ENCODE measurements around the gene CYREN. TPM values are rescaled to one million over a fixed set of nuclear protein-coding genes. Genes with fewer than 3 reads are reported as not detected.

Gene CYREN
- polyA plus RNA-seq, 1 donor (not counting 4 experiments of a cell fraction or from before 2014, with no cell fraction given) = 41.7 TPM

DNA sequence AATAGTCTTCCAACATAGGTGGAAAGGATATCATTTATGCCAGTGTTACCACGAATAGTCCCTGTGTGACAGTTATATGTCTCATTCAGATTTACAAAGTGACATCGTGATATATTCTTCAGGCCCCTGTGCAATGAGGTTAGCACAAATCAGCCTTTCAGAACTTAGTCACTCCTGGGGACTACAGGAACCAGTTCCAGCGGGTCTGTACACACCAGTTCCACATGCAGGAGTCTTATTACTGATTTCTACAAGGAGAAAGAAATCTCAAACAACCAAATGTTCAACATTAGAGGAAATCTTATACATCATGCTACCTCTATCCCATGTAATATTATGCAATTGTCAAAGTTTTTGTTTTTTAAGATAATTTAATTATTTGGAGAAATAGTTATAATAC, 45.2 kb upstream of the CYREN start:
- TF ChIP-seq EZH2 (IDR thresholded peaks at IDR 0.05; ENCODE audit: low read length) = no peak
- TF ChIP-seq, protein P1, sequence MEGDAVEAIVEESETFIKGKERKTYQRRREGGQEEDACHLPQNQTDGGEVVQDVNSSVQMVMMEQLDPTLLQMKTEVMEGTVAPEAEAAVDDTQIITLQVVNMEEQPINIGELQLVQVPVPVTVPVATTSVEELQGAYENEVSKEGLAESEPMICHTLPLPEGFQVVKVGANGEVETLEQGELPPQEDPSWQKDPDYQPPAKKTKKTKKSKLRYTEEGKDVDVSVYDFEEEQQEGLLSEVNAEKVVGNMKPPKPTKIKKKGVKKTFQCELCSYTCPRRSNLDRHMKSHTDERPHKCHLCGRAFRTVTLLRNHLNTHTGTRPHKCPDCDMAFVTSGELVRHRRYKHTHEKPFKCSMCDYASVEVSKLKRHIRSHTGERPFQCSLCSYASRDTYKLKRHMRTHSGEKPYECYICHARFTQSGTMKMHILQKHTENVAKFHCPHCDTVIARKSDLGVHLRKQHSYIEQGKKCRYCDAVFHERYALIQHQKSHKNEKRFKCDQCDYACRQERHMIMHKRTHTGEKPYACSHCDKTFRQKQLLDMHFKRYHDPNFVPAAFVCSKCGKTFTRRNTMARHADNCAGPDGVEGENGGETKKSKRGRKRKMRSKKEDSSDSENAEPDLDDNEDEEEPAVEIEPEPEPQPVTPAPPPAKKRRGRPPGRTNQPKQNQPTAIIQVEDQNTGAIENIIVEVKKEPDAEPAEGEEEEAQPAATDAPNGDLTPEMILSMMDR (optimal IDR thresholded peaks at IDR 0.05 in 1 of 3, IDR thresholded peaks at IDR 0.05 in 1 of 3, conservative IDR thresholded peaks at IDR 0.05 in 1 of 3; ENCODE audit: extremely low read depth in 1 of 3, insufficient read depth in 2 of 3, low read length in 3 of 3) = no peak
- H2AFZ ChIP-seq (ENCODE audit: control insufficient read depth, low read length) = peak overlapping the region; percentile 37
- no peak for FAIRE-seq
- H3K9me3 ChIP-seq (ENCODE audit: control insufficient read depth, low read depth, low read length) = no peaks in the 10 kb centered on the region
- no peaks in the 10 kb centered on the region for H3K27me3 ChIP-seq (ENCODE audit: control insufficient read depth, extremely low read depth, insufficient read depth, low read length)
- no peaks in the 10 kb centered on the region for H3K9me1 ChIP-seq (ENCODE audit: control insufficient read depth, extremely low read depth, insufficient read depth, low read length)
- no peak overlapping the region for H3K9ac ChIP-seq (ENCODE audit: control insufficient read depth, extremely low read depth, insufficient read depth, low read length)
- no peak overlapping the region for H3K4me2 ChIP-seq (ENCODE audit: control insufficient read depth, extremely low read depth, insufficient read depth, low read depth, low read length)
- no peak overlapping the region for H3K27ac ChIP-seq (ENCODE audit: control insufficient read depth, insufficient read depth, low read length)
- no peaks in the 10 kb centered on the region for H4K20me1 ChIP-seq (ENCODE audit: control insufficient read depth, extremely low read depth, insufficient read depth, low read length)
- H3K79me2 ChIP-seq (ENCODE audit: control insufficient read depth, insufficient read depth, low read length) = peaks cover 6% of the 10 kb centered on the region
- dilution Hi-C loops (cut with MboI; ENCODE audit: extremely low pct_ligation_motif_present, low sequenced_read_pairs) = no loop called here
- H3K4me3 ChIP-seq (ENCODE audit: control insufficient read depth in 2 of 3, extremely low read depth in 1 of 3, insufficient read depth in 2 of 3, low read depth in 1 of 3, low read length in 3 of 3) = no peak overlapping the region
- no peaks in the 10 kb centered on the region for H3K36me3 ChIP-seq (ENCODE audit: control insufficient read depth in 2 of 2, extremely low read depth in 1 of 2, insufficient read depth in 2 of 2, low read length in 2 of 2)
- peaks cover 24% of the 10 kb centered on the region for H3K4me1 ChIP-seq (ENCODE audit: control insufficient read depth, extremely low read depth, insufficient read depth, low read length)
- DNase-seq (ENCODE audit: low read depth, low spot score) = no peak

DNA sequence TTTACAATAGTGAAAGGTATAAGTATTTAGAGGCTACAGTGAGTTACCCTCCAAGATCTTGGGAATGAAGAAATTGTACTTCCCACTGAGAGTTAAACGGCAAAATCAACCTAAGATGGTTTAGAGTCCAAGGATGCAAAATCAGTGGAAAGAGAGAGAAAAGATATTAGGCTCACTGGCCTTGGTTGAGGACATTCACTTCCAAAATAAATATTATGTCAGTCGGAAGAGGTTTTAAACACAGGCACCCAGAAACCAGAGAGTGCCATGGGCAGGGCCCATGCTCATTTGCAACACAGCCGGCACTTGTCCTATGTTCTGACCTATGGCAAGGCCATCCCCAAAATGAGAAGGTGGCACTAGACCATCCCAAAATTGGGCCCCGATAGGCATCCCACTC, 44.7 kb upstream of the CYREN start:
- Histone ChIP-seq H3K27ac (ENCODE audit: control insufficient read depth, insufficient read depth, low read length) (no peak overlapping the region), H3K9me3 (ENCODE audit: control insufficient read depth, low read depth, low read length) (no peaks in the 10 kb centered on the region), H3K4me1 (ENCODE audit: control insufficient read depth, extremely low read depth, insufficient read depth, low read length) (peaks cover 27% of the 10 kb centered on the region), H3K79me2 (ENCODE audit: control insufficient read depth, insufficient read depth, low read length) (peaks cover 11% of the 10 kb centered on the region), H2AFZ (ENCODE audit: control insufficient read depth, low read length) (peak overlapping the region; percentile 37), H3K27me3 (ENCODE audit: control insufficient read depth, extremely low read depth, insufficient read depth, low read length) (no peaks in the 10 kb centered on the region), H3K4me2 (ENCODE audit: control insufficient read depth, extremely low read depth, insufficient read depth, low read depth, low read length) (no peak overlapping the region), H3K36me3 (ENCODE audit: control insufficient read depth in 2 of 2, extremely low read depth in 1 of 2, insufficient read depth in 2 of 2, low read length in 2 of 2) (no peaks in the 10 kb centered on the region), H3K9ac (ENCODE audit: control insufficient read depth, extremely low read depth, insufficient read depth, low read length) (no peak overlapping the region), H4K20me1 (ENCODE audit: control insufficient read depth, extremely low read depth, insufficient read depth, low read length) (no peaks in the 10 kb centered on the region), H3K9me1 (ENCODE audit: control insufficient read depth, extremely low read depth, insufficient read depth, low read length) (no peaks in the 10 kb centered on the region), H3K4me3 (ENCODE audit: control insufficient read depth in 2 of 3, extremely low read depth in 1 of 3, insufficient read depth in 2 of 3, low read depth in 1 of 3, low read length in 3 of 3) (no peak overlapping the region)
- TF ChIP-seq, protein P1 (optimal IDR thresholded peaks at IDR 0.05 in 1 of 3, IDR thresholded peaks at IDR 0.05 in 1 of 3, conservative IDR thresholded peaks at IDR 0.05 in 1 of 3; ENCODE audit: extremely low read depth in 1 of 3, insufficient read depth in 2 of 3, low read length in 3 of 3) = no peak
- TF ChIP-seq EZH2 (IDR thresholded peaks at IDR 0.05; ENCODE audit: low read length) = no peak
- dilution Hi-C loops (cut with MboI; ENCODE audit: extremely low pct_ligation_motif_present, low sequenced_read_pairs) = no loop called here
- FAIRE-seq (no peak), DNase-seq (ENCODE audit: low read depth, low spot score) (no peak)
